Endodermal cell (in vitro differentiated cells): Measurements from ENCODE around the gene PPFIA2. TPM values are rescaled to one million over a fixed set of nuclear protein-coding genes. Genes with fewer than 3 reads are reported as not detected.

ENCODE experiments used
- DNase-seq: peaks from one replicate; pipeline ENCODE4 v3.0.0-alpha.2; 2017
- H3K27ac ChIP-seq: 2 replicates; pipeline ENCODE4 v1.5.1; 2013; ENCODE audit warnings: mild to moderate bottlenecking, low read depth, low read length, moderate library complexity
- H3K27me3 ChIP-seq: 2 replicates; pipeline ENCODE4 v1.6.1; 2013; ENCODE audit warnings: mild to moderate bottlenecking, low read length, moderate library complexity; ENCODE audit not compliant: insufficient read depth, control insufficient read depth, poor library complexity, severe bottlenecking
- H3K36me3 ChIP-seq: 2 replicates; pipeline ENCODE4 v1.7.0; 2013; ENCODE audit warnings: mild to moderate bottlenecking, low read length, moderate library complexity; ENCODE audit not compliant: control insufficient read depth, insufficient read depth
- H3K4me1 ChIP-seq: one replicate; pipeline ENCODE4 v1.7.0; 2013; ENCODE audit warnings: low read length; ENCODE audit not compliant: control insufficient read depth, insufficient read depth
- H3K4me3 ChIP-seq: 2 replicates; pipeline ENCODE4 v1.5.1; 2013; ENCODE audit warnings: mild to moderate bottlenecking, low read length, moderate library complexity
- H3K9ac ChIP-seq: 2 replicates; pipeline ENCODE4 v1.6.1; 2013; ENCODE audit warnings: mild to moderate bottlenecking, low read length, moderate library complexity; ENCODE audit not compliant: poor library complexity, severe bottlenecking; ENCODE audit errors: extremely low read depth
- H3K9me3 ChIP-seq: 2 replicates; pipeline ENCODE4 v1.6.1; 2013; ENCODE audit warnings: mild to moderate bottlenecking, low read length, moderate library complexity; ENCODE audit not compliant: control insufficient read depth
- H3K27ac Mint-ChIP-seq: 2 replicates; pipeline ENCODE4 v1.8.0; 2020; ENCODE audit warnings: mixed read lengths
- H3K27me3 Mint-ChIP-seq: 2 replicates; pipeline ENCODE4 v1.8.0; 2021; ENCODE audit warnings: mild to moderate bottlenecking, mixed read lengths; ENCODE audit not compliant: insufficient read depth
- H3K36me3 Mint-ChIP-seq: 2 replicates; pipeline ENCODE4 v1.8.0; 2020; ENCODE audit warnings: low read depth, mixed read lengths
- H3K4me1 Mint-ChIP-seq: 2 replicates; pipeline ENCODE4 v1.8.0; 2020; ENCODE audit warnings: mixed read lengths
- H3K4me3 Mint-ChIP-seq: 2 replicates; pipeline ENCODE4 v1.8.0; 2020; ENCODE audit warnings: mild to moderate bottlenecking, moderate library complexity, mixed read lengths
- H3K9me3 Mint-ChIP-seq: 2 replicates; pipeline ENCODE4 v1.8.0; 2020; ENCODE audit warnings: mild to moderate bottlenecking, mixed read lengths
- CTCF ChIP-seq: fragments of 200-600 bp; sonication (generic); conservative IDR thresholded peaks from 2 replicates; pipeline ENCODE4 v1.5.0; 2021; ENCODE audit warnings: antibody characterized with exemption, mild to moderate bottlenecking
- WGBS, 2 experiments: methylation state at CpG; one replicate each; pipeline versions ENCODE4 v1.1.5 to v1.1.7; 2013; ENCODE audit warnings: missing lambda C conversion rate in 2 of 2, mixed read lengths in 1 of 2; ENCODE audit not compliant: insufficient coverage in 1 of 2, insufficient read length in 1 of 2; 5-methylcytosine and 5-hydroxymethylcytosine counted together
- total RNA-seq, 2 donors: library from RNA; stranded (reverse); fragmentation: NEBNext Ultra II Directional in 1 of 2; extraction: Animal tissue kit (Norgen Biotek cat#: 25700) in 1 of 2; gene quantifications; 2 replicates in 1 of 2; 3 replicates in 1 of 2; pipeline ENCODE4 v1.2.1, GENCODE V29; 2021

The PPFIA2 gene
- total RNA-seq, 2 donors from 2014 or later: 1.2 TPM; not detected in 1

GRCh38 chr12:81253360-81253759, 505.8 kb downstream of the PPFIA2 start:
- DNase-seq: no peak
- H3K27me3 ChIP-seq: no peaks in the 10 kb centered on the region
- H3K9me3 ChIP-seq: no peaks in the 10 kb centered on the region
- Mint-ChIP-seq H3K9me3 (no peaks in the 10 kb centered on the region), H3K36me3 (peaks cover 10% of the 10 kb centered on the region), H3K27ac (peak overlapping the region; percentile 52), H3K27me3 (no peaks in the 10 kb centered on the region), H3K4me1 (peaks cover 12% of the 10 kb centered on the region), H3K4me3 (no peak overlapping the region)
- H3K4me1 ChIP-seq: no peaks in the 10 kb centered on the region
- H3K27ac ChIP-seq: no peak overlapping the region
- 89 to 92% methylated on average over 3 of the region's 3 CpGs for WGBS, 2 experiments
- H3K9ac ChIP-seq: no peak overlapping the region
- peaks cover 13% of the 10 kb centered on the region for H3K36me3 ChIP-seq
- no peak overlapping the region for H3K4me3 ChIP-seq
- no peak for TF ChIP-seq CTCF

GRCh38 chr12:81252228-81252627, 506.9 kb downstream of the PPFIA2 start:
- no peak for TF ChIP-seq CTCF
- WGBS, 2 experiments: 92 to 100% methylated on average over 2 of the region's 3 CpGs

GRCh38 chr12:81249976-81250375, 509.2 kb downstream of the PPFIA2 start:
- no peak overlapping the region for H3K27ac ChIP-seq
- no peaks in the 10 kb centered on the region for H3K9me3 ChIP-seq
- no peak overlapping the region for H3K27ac Mint-ChIP-seq
- DNase-seq: no peak
- no peaks in the 10 kb centered on the region for H3K9me3 Mint-ChIP-seq
- no peak overlapping the region for H3K4me3 ChIP-seq
- peaks cover 5% of the 10 kb centered on the region for H3K36me3 ChIP-seq
- no peaks in the 10 kb centered on the region for H3K27me3 Mint-ChIP-seq
- no peaks in the 10 kb centered on the region for H3K27me3 ChIP-seq
- H3K4me1 Mint-ChIP-seq: peaks cover 17% of the 10 kb centered on the region
- H3K9ac ChIP-seq: no peak overlapping the region
- no peak overlapping the region for H3K4me3 Mint-ChIP-seq
- WGBS, 2 experiments: 91% methylated on average over 2 of the region's 2 CpGs; no CpG with 5 or more reads in 1 of the 2 experiments
- peaks cover 4% of the 10 kb centered on the region for H3K36me3 Mint-ChIP-seq
- TF ChIP-seq CTCF: no peak
- H3K4me1 ChIP-seq: peaks cover 4% of the 10 kb centered on the region

More at GRCh38 chr12:81252228-81252627, 506.9 kb downstream of the PPFIA2 start:
- Mint-ChIP-seq H3K4me1 (peaks cover 12% of the 10 kb centered on the region), H3K27ac (no peak overlapping the region), H3K36me3 (peaks cover 10% of the 10 kb centered on the region), H3K9me3 (no peaks in the 10 kb centered on the region), H3K4me3 (no peak overlapping the region), H3K27me3 (no peaks in the 10 kb centered on the region)
- no peaks in the 10 kb centered on the region for H3K27me3 ChIP-seq
- DNase-seq: no peak
- no peak overlapping the region for H3K27ac ChIP-seq
- H3K9ac ChIP-seq: no peak overlapping the region
- H3K9me3 ChIP-seq: no peaks in the 10 kb centered on the region
- no peak overlapping the region for H3K4me3 ChIP-seq
- H3K36me3 ChIP-seq: peaks cover 13% of the 10 kb centered on the region
- no peaks in the 10 kb centered on the region for H3K4me1 ChIP-seq
